HG03039 (cell line): ENCODE measurements around the gene ZNF718.
"Not testable (repeated sequence)": the region's sequence is repeated elsewhere in the genome, so short reads cannot be mapped to it uniquely, and the experiment has no call there.

Experiments
- ATAC-seq: cut with Tn5 transposase; IDR thresholded peaks from one replicate; pipeline ENCODE4 v1.9.1; 2021; ENCODE audit warnings: mild to moderate bottlenecking, moderate library complexity; ENCODE audit not compliant: unreplicated experiment

ZNF718 gene

GRCh38 chr4:147233-147632, 22.9 kb downstream of the ZNF718 start:
- ATAC-seq = no peak

- no peak for ATAC-seq
Measured at GRCh38 chr4:161496-162284, 37.4 kb downstream of the ZNF718 start.

DNA sequence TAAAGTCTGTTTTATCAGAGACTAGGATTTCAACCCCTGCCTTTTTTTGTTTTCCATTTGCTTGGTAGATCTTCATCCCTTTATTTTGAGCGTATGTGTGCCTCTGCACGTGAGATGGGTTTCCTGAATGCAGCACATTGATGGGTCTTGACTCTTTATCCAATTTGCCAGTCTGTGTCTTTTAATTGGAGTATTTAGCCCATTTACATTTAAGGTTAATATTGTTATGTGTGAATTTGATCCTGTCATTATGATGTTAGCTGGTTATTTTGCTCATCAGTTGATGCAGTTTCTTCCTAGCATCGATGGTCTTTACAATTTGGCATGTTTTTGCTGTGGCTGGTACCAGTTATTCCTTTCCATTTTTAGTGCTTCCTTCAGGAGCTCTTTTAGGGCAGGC, 45.3 kb downstream of the ZNF718 start:
- ATAC-seq = not testable (repeated sequence)

DNA sequence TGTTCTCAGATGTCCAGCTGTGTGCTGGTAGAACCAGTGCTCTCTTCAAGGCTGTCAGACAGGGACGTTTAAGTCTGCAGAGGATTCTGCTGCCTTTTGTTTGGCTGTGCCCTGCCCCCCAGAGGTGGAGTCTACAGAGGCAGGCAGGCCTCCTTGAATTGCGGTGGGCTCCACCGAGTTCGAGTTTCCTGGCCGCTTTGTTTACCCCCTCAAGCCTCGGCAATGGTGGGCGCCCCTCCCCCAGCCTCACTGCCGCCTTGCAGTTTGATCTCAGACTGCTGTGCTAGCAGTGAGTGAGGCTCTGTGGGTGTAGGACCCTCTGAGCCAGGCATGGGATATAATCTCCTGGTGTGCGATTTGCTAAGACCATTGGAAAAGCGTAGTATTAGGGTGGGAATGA, 47.0 kb downstream of the ZNF718 start:
- not testable (repeated sequence) for ATAC-seq

DNA sequence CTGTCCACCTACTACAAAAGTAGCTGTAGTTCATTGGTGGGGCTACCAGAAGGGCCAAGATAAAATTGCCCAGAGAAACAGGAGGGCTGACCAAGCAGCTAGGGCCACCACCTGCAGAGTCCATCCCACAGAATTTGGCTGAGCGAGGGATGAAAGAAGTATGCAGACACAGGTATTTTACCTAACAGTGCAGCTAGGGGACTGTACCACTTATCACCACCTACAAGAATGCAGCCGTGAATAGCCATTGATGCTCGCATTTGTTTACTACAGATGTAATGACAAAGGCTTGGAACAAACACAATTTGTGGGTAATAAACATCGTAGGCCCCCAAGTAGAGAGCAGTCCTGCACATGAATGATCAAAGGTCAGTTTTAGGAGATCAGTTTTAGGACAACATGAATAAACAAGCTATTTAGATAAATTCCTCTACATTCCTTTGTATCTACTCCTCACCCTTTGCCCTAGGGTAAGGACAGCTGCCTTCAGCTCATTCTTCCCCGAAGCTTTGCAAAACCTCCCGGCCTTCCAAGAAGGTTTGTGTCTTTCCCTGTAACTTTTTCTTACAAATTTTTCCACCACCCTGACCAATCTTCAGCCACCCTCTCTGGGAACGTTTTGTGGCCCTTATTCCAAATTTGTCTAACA, 49.5 kb downstream of the ZNF718 start:
- no peak for ATAC-seq

DNA sequence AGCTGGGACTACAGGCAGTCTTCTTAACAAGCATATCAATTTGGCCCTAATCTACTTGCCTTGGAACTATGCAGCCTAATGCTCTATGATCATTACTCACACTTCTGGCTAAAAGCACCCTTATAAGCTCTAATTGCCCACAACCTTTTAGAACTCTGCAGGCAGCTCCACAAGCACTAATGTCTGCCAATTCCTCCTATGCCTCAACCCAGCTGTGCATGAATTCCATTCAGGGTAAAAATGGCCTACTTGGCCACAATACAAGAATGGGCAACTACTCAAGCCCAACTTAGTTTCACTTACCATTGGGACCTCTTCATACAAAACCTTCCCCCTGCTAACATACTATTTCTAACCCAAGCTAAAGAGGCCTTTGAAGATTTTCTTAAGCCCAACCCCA, 51.7 kb downstream of the ZNF718 start:
- no peak for ATAC-seq

GRCh38 chr4:176995-177394, 52.7 kb downstream of the ZNF718 start:
- ATAC-seq = no peak

DNA sequence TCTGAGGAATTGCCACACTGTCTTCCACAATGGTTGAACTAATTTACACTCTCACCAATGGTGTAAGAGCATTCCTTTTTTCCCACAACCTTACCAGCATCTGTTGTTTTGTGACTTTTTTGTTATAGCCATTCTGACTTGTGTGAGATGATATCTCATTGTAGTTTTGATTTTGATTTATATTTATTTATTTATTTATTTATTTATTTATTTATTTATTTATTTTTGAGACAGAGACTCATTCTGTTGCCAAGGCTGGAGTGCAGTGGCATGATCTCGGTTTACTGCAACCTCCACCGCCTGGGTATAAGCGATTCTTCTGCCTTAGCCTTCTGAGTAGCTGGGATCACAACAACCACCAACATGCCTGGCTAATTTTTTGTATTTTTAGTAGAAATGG, 57.9 kb downstream of the ZNF718 start:
- not testable (repeated sequence) for ATAC-seq

DNA sequence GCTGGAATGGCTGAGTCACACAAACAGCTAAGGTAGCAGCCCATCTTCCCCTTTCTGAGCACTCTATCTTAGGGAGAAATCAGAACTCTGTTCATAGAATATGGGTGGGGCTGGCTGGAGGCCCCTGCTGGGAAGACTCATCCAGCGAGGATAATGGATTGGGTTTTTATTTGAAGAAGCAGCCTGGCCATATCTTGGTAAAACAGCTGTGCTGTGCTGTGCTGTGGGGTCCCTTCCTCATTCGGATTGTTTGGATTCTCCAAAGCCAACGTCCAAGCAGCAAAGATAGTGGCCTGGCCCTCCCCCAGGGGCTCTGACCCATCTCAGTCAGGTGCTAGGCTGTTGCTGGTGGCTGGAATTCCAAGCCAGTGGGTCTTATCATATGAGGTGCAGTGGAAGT, 63.8 kb downstream of the ZNF718 start:
- ATAC-seq = no peak

- not testable (repeated sequence) for ATAC-seq
Measured at GRCh38 chr4:195159-195558, 70.9 kb downstream of the ZNF718 start.

- ATAC-seq = no peak
Measured at GRCh38 chr4:200936-201335, 76.6 kb downstream of the ZNF718 start.

GRCh38 chr4:202822-203221, 78.5 kb downstream of the ZNF718 start:
- not testable (repeated sequence) for ATAC-seq

DNA sequence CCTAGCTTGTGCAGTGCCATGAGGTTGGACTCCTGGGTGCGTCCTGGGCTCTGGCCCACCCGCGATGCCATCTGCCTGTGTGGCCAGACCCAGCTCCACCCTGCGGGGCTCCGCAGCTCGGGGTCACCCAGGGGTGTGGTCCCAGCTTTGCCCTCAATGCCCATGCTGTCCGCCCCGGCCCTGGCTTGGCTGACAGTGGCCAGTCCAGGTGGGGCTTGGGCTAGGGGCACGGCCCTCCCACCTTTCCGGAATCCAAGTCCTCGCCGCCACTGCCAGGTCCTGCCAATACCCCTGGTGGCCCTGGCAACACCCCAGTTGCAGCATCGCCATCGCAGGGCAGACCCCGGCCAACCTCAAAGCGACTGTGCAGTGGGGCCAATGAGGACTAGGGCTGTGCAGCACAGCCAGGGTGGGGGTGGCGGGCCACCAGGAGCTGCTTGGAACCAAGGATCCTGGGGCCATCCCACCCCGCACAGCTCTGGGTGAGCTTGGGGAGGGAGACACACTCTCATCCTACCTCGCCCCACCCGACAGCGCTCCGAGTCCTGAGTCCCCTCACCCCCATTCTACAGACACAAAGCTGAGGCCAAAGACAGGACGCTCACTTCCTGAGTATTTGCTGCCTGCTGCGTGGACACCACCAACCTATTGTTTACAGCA, 80.9 kb downstream of the ZNF718 start:
- no peak for ATAC-seq

DNA sequence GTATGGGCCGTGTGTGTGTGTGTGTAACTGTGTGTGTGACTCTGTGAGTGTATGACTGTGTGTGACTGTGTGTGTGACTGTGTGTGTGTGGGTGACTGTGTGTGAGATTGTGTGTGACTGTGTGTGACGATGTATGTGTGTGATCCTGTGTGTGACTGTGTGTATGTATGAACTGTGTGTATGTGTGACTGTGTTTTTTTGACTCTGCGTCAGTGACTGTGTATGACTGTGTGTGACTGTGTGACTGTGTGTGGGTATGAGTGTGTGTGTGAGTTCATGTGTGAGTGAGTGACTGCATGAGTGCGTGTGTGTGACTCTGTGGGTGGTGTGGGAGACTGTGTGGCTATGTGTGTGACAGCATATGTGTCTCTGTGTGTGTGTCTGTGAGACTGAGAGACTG, 81.8 kb downstream of the ZNF718 start:
- no peak for ATAC-seq

DNA sequence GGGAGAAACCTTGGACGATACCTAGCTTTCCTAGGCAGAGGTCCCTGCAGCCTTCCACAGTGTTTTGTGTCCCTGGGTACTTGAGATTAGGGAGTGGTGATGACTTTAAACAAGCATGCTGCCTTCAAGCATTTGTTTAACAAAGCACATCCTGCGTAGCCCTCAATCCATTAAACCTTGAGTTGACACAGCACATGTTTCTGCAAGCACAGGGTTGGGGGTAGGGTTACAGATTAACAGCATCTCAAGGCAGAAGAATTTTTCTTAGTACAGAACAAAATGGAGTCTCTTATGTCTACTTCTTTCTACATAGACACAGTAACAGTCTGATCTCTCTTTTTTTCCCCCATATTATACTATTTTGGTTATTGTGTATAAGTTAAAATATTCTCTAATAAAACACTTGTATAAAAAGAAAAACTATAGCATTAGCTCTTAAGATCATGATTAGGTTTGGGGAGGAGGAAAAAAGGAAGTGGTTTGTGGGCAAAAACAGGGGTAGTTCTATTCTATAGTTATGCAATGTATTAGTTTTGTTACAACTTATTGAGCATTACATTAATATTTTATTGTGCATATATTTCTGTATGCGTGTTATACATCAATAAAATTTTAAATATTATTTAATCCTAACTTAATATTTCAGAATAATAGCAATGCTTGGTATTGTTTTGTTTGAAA, 84.3 kb downstream of the ZNF718 start:
- ATAC-seq = not testable (repeated sequence)

DNA sequence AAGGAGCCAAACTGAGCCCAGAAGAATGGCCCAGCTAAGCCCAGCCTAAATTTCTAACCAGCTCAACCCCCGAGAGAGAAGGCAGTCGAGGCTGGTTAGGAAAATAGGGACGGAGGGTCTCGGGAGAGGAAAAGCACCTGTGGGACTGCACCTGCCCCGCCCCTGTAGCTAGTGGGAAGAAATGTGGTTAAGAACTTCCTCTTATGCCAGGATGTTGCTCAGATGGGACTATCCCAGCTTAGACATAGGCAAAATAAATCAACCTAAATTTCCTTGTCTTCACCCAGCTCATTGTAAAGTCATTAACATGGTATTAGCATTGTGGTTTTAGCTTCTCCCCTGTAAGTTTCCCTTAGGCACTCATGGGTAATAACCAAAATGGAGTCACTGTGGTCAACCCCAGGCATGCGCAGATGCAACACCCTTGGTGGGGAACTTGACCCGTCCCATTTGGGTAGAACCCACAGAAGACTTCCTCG, 86.8 kb downstream of the ZNF718 start:
- no peak for ATAC-seq

DNA sequence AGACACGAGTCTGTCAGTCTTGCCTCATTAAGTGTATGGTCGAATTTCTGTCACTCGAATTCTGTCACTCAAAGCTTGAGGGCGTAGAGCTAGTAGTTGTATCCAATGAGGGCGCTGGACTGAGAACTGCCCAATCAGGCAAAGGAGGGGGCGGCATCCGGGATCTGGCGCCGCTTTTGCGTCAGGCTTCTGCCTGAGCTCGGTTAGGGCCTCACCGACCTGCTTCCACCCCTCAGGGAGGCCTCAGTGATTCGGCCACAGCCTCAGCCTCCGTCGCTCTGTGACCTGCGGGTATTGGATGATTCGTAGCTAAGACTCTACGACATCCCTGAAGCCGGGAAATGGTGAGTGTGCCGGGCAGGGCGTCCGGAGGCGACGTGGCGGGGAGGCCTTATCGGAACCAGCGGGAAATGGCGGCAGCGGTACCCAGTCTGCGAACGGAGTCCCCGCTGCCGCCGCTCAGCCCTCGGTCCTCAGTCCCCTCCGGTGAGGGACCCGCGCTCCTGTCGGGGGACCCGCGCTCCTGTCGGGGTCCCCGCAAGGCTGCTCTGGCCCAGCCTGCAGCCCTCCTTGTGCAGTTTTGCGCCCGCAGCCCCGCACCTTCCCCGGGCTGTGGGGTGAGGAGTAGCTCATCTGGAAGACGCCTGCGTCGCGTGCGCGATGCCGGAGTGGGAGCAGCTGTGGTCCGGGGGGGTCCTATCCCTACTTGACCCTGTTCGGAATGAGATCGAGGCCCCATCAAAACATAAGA, 88.3 kb downstream of the ZNF718 start:
- no peak for ATAC-seq

GRCh38 chr4:213189-213535, 88.9 kb downstream of the ZNF718 start:
- not testable (repeated sequence) for ATAC-seq
